Stomach smooth muscle (tissue), 2 donors: ENCODE results near the gene AKNA.

ENCODE experiments used
- H3K27ac ChIP-seq: one replicate; pipeline ENCODE4 v1.7.0; 2013; ENCODE audit warnings: mild to moderate bottlenecking, low read length, inconsistent platforms
- H3K27me3 ChIP-seq, 2 donors: one replicate each; pipeline ENCODE4 v1.7.0; 2013; ENCODE audit warnings: low read length in 2 of 2; ENCODE audit not compliant: insufficient read depth in 2 of 2, control insufficient read depth in 1 of 2
- H3K36me3 ChIP-seq, 2 donors: one replicate each; pipeline ENCODE4 v1.7.0; 2013; ENCODE audit warnings: low read length in 2 of 2; ENCODE audit not compliant: control insufficient read depth in 2 of 2, insufficient read depth in 2 of 2
- H3K4me1 ChIP-seq: one replicate; pipeline ENCODE4 v1.7.0; 2013; ENCODE audit warnings: low read length; ENCODE audit not compliant: control insufficient read depth, insufficient read depth
- H3K4me3 ChIP-seq, 2 donors: one replicate each; pipeline ENCODE4 v1.7.0; 2013; ENCODE audit warnings: low read length in 2 of 2
- H3K9ac ChIP-seq, 2 donors: one replicate each; pipeline ENCODE4 v1.7.0; 2013; ENCODE audit warnings: low read length in 2 of 2, mild to moderate bottlenecking in 1 of 2
- H3K9me3 ChIP-seq, 2 donors: one replicate each; pipeline ENCODE4 v1.7.0; 2013; ENCODE audit warnings: low read length in 2 of 2; ENCODE audit not compliant: control insufficient read depth in 2 of 2
- donor health status: healthy.
- donor health status: Pancreatic carcinoma.

The AKNA gene

DNA sequence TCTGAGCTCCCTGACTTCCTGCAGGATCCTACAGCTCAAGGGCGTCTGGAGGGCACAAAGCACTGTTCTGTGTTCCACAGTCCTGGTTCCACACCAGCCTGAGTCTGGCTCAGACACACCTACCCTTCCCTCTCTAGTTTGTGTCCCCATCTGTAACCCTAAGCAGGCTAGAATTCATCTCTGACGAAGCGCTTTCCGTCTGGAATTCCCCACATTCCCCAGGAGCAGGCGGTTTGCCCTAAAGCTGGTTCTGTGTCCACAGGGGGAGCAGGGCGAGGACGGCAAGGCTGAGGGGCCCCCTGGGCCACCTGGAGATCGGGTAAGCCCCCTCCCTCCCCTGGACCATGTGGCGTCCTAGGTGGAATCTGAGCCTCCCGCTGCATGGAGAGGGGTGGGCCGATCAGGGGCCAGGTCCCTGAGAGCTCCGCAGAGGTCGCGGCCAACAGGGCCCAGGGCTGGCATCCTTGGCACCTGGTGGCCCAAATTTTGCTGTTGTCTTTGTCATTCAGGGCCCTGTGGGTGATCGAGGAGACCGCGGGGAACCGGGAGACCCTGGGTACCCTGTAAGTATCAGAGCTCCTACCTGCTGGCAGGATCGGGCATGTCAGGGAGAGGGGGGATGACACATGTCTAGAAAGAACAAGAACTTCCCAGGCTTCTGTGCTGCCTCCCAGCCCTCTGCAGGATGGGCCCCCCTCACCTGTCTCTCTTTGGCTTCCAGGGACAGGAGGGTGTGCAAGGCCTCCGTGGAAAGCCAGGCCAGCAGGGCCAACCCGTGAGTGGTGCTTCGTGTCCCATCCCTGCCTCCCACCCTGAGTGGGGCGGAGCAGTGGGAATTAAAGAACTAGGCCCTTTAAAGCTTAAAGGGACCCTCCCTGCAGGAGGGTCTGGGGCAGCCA is 99.3 kb downstream of the AKNA start:
- Histone ChIP-seq H3K9me3 (no peaks in the 10 kb centered on the region), H3K4me3 (no peak overlapping the region), H3K9ac (no peak overlapping the region), H3K27me3 (no peaks in the 10 kb centered on the region), H3K36me3 (peaks cover 0 to 3% of the 10 kb centered on the region in 2 donors), H3K4me1 (peaks cover 15% of the 10 kb centered on the region), H3K27ac (no peak overlapping the region)

DNA sequence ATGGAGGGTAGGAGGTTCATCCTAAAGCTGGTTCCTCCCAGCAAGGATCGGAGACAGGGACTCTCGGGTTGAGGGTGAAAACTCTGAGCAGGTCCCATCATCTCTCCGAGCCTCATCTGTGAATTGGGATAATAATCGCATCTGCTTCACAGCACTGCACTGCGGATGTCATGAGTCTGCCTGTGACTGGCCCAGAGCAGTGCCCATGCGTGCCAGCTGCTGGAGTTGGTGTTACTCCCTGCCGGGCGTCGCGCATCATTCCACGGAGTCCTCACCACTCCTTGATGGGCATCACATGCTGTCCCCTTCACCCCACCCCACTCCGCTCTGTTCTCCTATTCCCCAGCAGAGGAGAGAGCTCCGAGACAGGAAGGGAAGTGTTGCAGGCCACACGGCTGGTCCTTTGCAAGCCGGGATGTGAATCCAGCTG is 100.0 kb downstream of the AKNA start:
- Histone ChIP-seq H3K4me1 (peaks cover 15% of the 10 kb centered on the region), H3K27me3 (no peaks in the 10 kb centered on the region), H3K4me3 (no peak overlapping the region), H3K27ac (no peak overlapping the region), H3K9me3 (no peaks in the 10 kb centered on the region), H3K36me3 (peaks cover 0 to 3% of the 10 kb centered on the region in 2 donors), H3K9ac (no peak overlapping the region)

DNA sequence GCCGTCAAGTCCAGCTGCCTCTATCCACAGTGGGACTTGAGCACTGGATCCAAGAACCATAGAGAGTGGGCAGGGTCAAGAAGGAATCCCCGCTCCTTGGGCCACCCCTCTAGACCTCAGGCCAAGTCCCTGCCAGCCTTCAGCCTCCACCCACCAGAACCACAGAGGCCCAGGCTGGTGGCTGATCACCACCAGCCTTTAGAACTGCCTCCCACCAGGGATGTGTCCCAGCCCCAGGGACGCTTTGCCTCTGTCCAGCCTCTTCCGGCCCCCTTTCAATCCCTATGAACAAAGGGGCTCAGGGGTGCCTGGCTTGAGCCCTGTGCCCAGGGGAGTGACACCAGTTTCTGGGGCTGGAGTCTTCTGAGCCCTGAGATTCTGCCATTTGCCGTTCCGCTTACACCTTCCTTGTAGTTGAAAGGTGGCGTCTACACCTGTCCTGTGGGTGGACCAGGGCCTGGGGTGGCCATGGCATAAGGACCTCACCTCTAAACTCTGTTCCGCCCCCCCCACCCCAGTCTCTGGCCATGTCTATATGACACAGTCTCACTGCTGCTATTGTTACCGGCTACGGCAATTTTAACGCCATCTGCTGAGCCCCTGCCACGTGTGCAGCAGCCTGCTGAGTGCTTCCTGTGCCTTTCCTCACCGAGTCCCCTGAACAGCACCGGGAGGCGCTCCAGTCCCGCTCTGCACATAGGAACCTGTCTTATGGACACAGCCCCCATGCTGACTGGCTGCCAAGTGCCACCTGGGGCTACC is 100.6 kb downstream of the AKNA start:
- peaks cover 0 to under 1% of the 10 kb centered on the region in 2 donors for H3K36me3 ChIP-seq
- H3K4me3 ChIP-seq: no peak overlapping the region
- H3K27ac ChIP-seq: no peak overlapping the region
- no peaks in the 10 kb centered on the region for H3K9me3 ChIP-seq
- peaks cover 15% of the 10 kb centered on the region for H3K4me1 ChIP-seq
- H3K9ac ChIP-seq: no peak overlapping the region
- no peaks in the 10 kb centered on the region for H3K27me3 ChIP-seq

DNA sequence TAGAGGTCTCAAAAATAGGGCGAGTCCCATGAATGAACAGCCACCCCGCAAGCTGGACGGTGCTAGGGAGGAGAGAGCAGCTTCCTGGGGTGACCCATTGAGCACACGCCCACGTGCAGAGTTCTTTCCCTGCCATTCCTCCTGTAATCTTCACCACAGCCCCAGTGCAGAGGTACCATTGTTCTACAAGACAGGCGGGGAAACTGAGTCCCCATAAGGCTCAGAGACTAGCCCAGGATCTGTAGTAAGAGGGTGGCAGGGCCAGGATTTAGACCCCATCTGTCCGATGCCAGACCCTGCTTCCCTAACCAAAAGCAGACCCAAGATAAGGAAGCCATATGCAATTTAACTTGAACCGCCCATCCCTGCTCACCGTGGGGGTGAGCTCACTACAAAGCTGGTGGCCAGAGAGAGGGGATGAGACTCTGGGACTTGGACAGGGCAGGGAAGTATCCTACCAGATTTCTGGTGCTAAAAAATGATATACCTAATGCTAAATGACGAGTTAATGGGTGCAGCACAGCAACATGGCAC is 101.6 kb downstream of the AKNA start:
- Histone ChIP-seq H3K36me3 (no peaks in the 10 kb centered on the region), H3K9ac (no peak overlapping the region), H3K4me3 (no peak overlapping the region), H3K27me3 (no peaks in the 10 kb centered on the region), H3K4me1 (peaks cover 15% of the 10 kb centered on the region), H3K9me3 (no peaks in the 10 kb centered on the region), H3K27ac (no peak overlapping the region)

DNA sequence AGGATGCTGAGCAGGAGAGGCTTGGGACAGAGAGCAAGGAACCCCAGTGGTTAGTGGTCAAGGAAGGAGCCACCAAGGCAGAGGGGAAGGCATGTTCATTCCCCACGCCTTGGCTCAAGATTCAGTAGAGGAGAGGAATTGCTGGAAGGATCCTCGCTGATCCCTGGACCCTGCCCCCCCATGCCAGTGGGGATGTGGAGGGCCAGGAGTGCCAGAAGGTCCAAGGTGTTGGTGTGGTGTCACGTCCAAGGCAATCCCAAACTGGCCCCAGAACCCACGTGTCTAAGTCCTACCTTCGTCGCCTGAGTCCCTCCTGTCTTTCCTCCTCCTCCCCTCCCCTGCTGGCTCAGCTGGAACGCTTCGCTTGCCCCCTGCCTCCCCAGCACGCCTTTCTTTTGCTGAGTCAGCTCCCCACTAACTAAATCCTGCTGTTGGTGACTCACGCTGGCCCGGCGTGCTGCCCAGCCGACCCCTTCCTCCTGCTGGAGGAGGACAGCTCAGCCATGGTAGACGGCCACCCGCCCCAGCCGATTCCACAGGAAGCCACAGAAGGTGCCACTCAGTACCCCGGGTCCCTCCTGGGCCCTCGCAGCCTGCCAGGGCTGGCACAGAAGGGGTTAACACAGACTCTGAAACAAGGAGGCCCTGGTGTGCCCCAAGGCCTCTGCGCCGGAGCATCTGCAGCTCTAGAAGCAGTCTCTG is 102.5 kb downstream of the AKNA start:
- Histone ChIP-seq H3K27me3 (no peaks in the 10 kb centered on the region), H3K4me3 (no peak overlapping the region), H3K9me3 (no peaks in the 10 kb centered on the region), H3K9ac (no peak overlapping the region), H3K4me1 (peaks cover 15% of the 10 kb centered on the region), H3K36me3 (no peaks in the 10 kb centered on the region), H3K27ac (no peak overlapping the region)

DNA sequence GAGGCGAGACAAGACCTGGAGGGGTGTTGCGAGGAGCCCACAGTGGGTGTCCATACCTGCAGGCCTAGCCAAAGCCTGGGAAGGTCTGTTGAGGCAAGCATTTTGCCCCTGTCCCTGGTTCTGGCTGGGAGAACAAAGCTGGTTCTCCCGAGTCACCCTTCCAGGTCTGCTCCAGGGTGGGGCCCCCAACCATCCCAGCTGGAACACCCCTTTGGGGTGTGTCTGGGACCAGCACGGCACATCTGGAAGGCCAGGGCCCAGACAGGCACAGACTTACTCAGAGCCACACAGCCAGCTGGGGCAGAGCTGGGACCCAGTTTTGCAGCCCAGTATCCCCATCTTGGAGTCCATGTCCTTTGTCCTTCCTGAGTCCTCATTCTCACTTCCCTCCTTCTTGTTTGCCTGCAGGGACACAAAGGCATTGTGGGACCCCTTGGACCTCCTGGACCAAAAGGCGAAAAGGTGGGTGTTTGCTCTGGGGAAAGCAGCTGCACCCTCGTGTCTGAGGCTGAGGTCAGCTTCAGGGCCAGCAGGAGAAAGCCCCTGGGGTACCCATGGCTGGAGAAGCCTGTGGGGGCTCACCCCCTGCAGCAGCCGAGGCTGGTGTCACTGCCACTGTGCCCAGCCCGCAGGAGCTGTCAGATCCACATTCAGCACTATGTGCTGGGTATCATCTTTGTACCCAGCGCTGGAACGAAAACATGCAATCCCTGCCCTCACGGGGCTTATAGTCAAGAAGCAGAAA is 103.3 kb downstream of the AKNA start:
- no peak overlapping the region for H3K4me3 ChIP-seq
- no peaks in the 10 kb centered on the region for H3K36me3 ChIP-seq
- H3K4me1 ChIP-seq: peaks cover 15% of the 10 kb centered on the region
- no peaks in the 10 kb centered on the region for H3K27me3 ChIP-seq
- H3K9me3 ChIP-seq: no peaks in the 10 kb centered on the region
- no peak overlapping the region for H3K9ac ChIP-seq
- H3K27ac ChIP-seq: no peak overlapping the region
